Gastroesophageal sphincter (tissue), 4 donors: ENCODE data around the gene TANK. TPM values are rescaled to one million over a fixed set of nuclear protein-coding genes. Genes with fewer than 3 reads are reported as not detected.

Experiments
- ATAC-seq: fragments of 150-250 bp; one replicate; pipeline ENCODE4 v1.9.1; 2016; ENCODE audit warnings: mild to moderate bottlenecking, moderate library complexity
- H3K27ac ChIP-seq, 4 donors: fragments of 200-600 bp; sonication (generic) in 3 of 4; 1 replicate in 3 of 4; 2 replicates in 1 of 4; pipeline ENCODE4 v1.5.1; 2016 to 2019
- H3K27me3 ChIP-seq: fragments of 200-600 bp; sonication (generic); one replicate; pipeline ENCODE4 v1.5.1; 2019
- H3K36me3 ChIP-seq, 2 donors: fragments of 200-600 bp; sonication (generic); one replicate each; pipeline ENCODE4 v1.5.1; 2019; ENCODE audit warnings: control low read depth in 1 of 2
- H3K4me1 ChIP-seq, 3 donors: fragments of 200-600 bp; sonication (generic); 1 replicate in 2 of 3; 2 replicates in 1 of 3; pipeline ENCODE4 v1.5.1; 2016 to 2019; ENCODE audit warnings: control low read depth in 2 of 3
- H3K4me3 ChIP-seq, 2 donors: fragments of 200-600 bp; sonication (generic); one replicate each; pipeline ENCODE4 v1.5.1; 2019; ENCODE audit warnings: mild to moderate bottlenecking in 1 of 2, moderate library complexity in 1 of 2
- H3K9me3 ChIP-seq, 3 donors: fragments of 200-600 bp; sonication (generic); one replicate each; pipeline ENCODE4 v1.5.1; 2017 to 2019; ENCODE audit warnings: control low read depth in 2 of 3
- CTCF ChIP-seq, 4 experiments: fragments of 200-600 bp in 2 of 4; fragments of 450-650 bp in 2 of 4; sonication (generic) in 1 of 4; IDR thresholded peaks; one replicate each; pipeline ENCODE4 v1.5.1; 2017 to 2019; ENCODE audit warnings: antibody characterized with exemption in 4 of 4, mild to moderate bottlenecking in 2 of 4, moderate library complexity in 2 of 4
- EP300 ChIP-seq: sonication (generic); formaldehyde crosslinking; IDR thresholded peaks from one replicate; pipeline ENCODE4 v1.6.1; 2017; ENCODE audit warnings: antibody characterized with exemption, mild to moderate bottlenecking
- POLR2A ChIP-seq, 2 donors: fragments of 450-650 bp; IDR thresholded peaks; one replicate each; pipeline ENCODE4 v1.6.1; 2017; ENCODE audit warnings: antibody characterized with exemption in 2 of 2, mild to moderate bottlenecking in 2 of 2, moderate library complexity in 1 of 2
- POLR2AphosphoS5 ChIP-seq: sonication (generic); formaldehyde crosslinking; IDR thresholded peaks from one replicate; pipeline ENCODE4 v1.6.1; 2017; ENCODE audit warnings: antibody characterized with exemption
- WGBS, 2 donors: methylation state at CpG; one replicate each; pipeline ENCODE4 v1.1.5; 2018; ENCODE audit warnings: low coverage in 1 of 2; 5-methylcytosine and 5-hydroxymethylcytosine counted together
- total RNA-seq, 4 donors: library from RNA; depleted of rRNA; stranded (reverse); fragments of >200 nt; gene quantifications; one replicate each; pipeline ENCODE4 v1.1.0, GENCODE V29; 2016

The TANK gene
- total RNA-seq, 4 donors from 2014 or later, result 48.3 to 88.2 (median 75.6) TPM

DNA sequence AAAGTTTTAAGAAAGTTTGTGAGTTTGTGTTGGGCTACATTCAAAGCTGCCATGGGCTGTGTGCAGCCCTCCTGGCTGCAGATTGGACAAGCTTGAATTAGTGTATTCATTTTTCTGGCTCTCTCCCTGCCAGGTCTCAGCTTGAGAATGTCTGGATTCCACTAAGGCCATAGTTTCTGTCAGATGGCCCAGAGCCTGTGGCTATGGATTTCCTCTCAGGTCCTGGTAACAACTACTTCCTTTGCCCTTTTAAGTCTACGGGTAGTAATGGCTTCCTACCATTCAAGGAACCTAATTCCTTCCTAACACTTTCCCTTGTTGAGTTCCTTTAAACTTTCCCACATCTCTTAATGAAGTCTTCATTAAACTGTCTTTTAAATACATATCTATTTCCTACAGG lies 123.7 kb downstream of the TANK start:
- no peak for ATAC-seq
- TF ChIP-seq POLR2A (IDR thresholded peaks at IDR 0.05) (no peak), POLR2AphosphoS5 (no peak), CTCF (IDR thresholded peaks at IDR 0.05) (no peak), EP300 (no peak)
- Histone ChIP-seq H3K4me3 (no peak overlapping the region), H3K27ac (no peak overlapping the region), H3K36me3 (no peaks in the 10 kb centered on the region), H3K27me3 (peaks cover 16% of the 10 kb centered on the region), H3K9me3 (peaks cover 0 to 7% (median 0%) of the 10 kb centered on the region in 3 donors), H3K4me1 (no peaks in the 10 kb centered on the region)
- WGBS, 2 donors, result 64 to 100% methylated on average over 1 of the region's 1 CpG

Other genes with a start within 250 kb of the TANK start
- gene PSMD14, start 148.0 kb downstream of the TANK start, total RNA-seq, result 10 to 100 TPM; 32.3 to 46.1 (median 35.6) TPM